Right atrium auricular region (tissue), 2 donors: ENCODE results near the gene CCDC154. TPM values are rescaled to one million over a fixed set of nuclear protein-coding genes. Genes with fewer than 3 reads are reported as not detected.

Experiments
- DNase-seq: peaks from one replicate; pipeline ENCODE4 v3.0.0-alpha.2; 2019; ENCODE audit warnings: low spot score
- H3K27ac ChIP-seq, 2 donors: fragments of 200-600 bp; sonication (generic); 1 replicate in 1 of 2; 2 replicates in 1 of 2; pipeline ENCODE4 v1.5.1; 2016 to 2019
- H3K27me3 ChIP-seq, 2 donors: fragments of 200-600 bp; sonication (generic); one replicate each; pipeline versions ENCODE4 v1.5.1 to v1.6.0; 2017 to 2019
- H3K36me3 ChIP-seq: fragments of 200-600 bp; sonication (generic); one replicate; pipeline ENCODE4 v1.5.1; 2016
- H3K4me1 ChIP-seq, 2 donors: fragments of 200-600 bp; sonication (generic); one replicate each; pipeline versions ENCODE4 v1.5.1 to v1.6.0; 2017 to 2019
- H3K4me3 ChIP-seq, 2 donors: fragments of 200-600 bp; sonication (generic); 1 replicate in 1 of 2; 2 replicates in 1 of 2; pipeline ENCODE4 v1.5.1; 2017 to 2019; ENCODE audit warnings: mild to moderate bottlenecking in 1 of 2, moderate library complexity in 1 of 2
- H3K9me3 ChIP-seq, 2 donors: fragments of 200-600 bp; sonication (generic); one replicate each; pipeline ENCODE4 v1.5.1; 2019
- CTCF ChIP-seq, 2 donors: fragments of 200-600 bp; sonication (generic); IDR thresholded peaks; one replicate each; pipeline ENCODE4 v1.5.1; 2019; ENCODE audit warnings: antibody characterized with exemption in 2 of 2
- total RNA-seq, 2 donors: library from RNA; depleted of rRNA; stranded (reverse); fragments of >200 nt; gene quantifications; one replicate each; pipeline ENCODE4 v1.1.0, GENCODE V29; 2016

CCDC154 gene
- total RNA-seq, 2 donors from 2014 or later: not detected

- Histone ChIP-seq H3K36me3 (peaks cover 58% of the 10 kb centered on the region), H3K9me3 (no peaks in the 10 kb centered on the region), H3K4me3 (no peak overlapping the region), H3K27me3 (no peaks in the 10 kb centered on the region), H3K27ac (no peak overlapping the region), H3K4me1 (no peaks in the 10 kb centered on the region)
- no peak for DNase-seq
- no peak for TF ChIP-seq CTCF (IDR thresholded peaks at IDR 0.05)
These were observed 15.6 kb upstream of the CCDC154 start for GRCh38 chr16:1459967-1460366.

GRCh38 chr16:1458977-1459341 lies 14.6 kb upstream of the CCDC154 start:
- Histone ChIP-seq H3K27me3 (no peaks in the 10 kb centered on the region), H3K4me1 (no peaks in the 10 kb centered on the region), H3K27ac (no peak overlapping the region), H3K4me3 (no peak overlapping the region), H3K36me3 (peaks cover 68% of the 10 kb centered on the region), H3K9me3 (no peaks in the 10 kb centered on the region)
- DNase-seq: no peak
- TF ChIP-seq CTCF (IDR thresholded peaks at IDR 0.05): no peak

- peaks cover 73% of the 10 kb centered on the region for H3K36me3 ChIP-seq
- no peak for TF ChIP-seq CTCF (IDR thresholded peaks at IDR 0.05)
These were observed 14.1 kb upstream of the CCDC154 start for GRCh38 chr16:1458336-1458976.

GRCh38 chr16:1457489-1458245 lies 13.3 kb upstream of the CCDC154 start:
- no peak for DNase-seq
- no peaks in the 10 kb centered on the region for H3K9me3 ChIP-seq

More at GRCh38 chr16:1458336-1458976, 14.1 kb upstream of the CCDC154 start:
- no peak overlapping the region for H3K4me3 ChIP-seq
- no peak overlapping the region for H3K27ac ChIP-seq
- no peaks in the 10 kb centered on the region for H3K9me3 ChIP-seq
- DNase-seq: no peak
- H3K27me3 ChIP-seq: no peaks in the 10 kb centered on the region
- H3K4me1 ChIP-seq: no peaks in the 10 kb centered on the region

GRCh38 chr16:1456951-1457350 lies 12.6 kb upstream of the CCDC154 start:
- H3K4me3 ChIP-seq: no peak overlapping the region
- H3K27ac ChIP-seq: no peak overlapping the region
- DNase-seq: no peak
- TF ChIP-seq CTCF (IDR thresholded peaks at IDR 0.05): no peak
- H3K36me3 ChIP-seq: peaks cover 87% of the 10 kb centered on the region
- no peaks in the 10 kb centered on the region for H3K27me3 ChIP-seq
- H3K9me3 ChIP-seq: no peaks in the 10 kb centered on the region
- no peaks in the 10 kb centered on the region for H3K4me1 ChIP-seq

More at GRCh38 chr16:1457489-1458245, 13.3 kb upstream of the CCDC154 start:
- Histone ChIP-seq H3K36me3 (peaks cover 81% of the 10 kb centered on the region), H3K27ac (no peak overlapping the region), H3K4me1 (no peaks in the 10 kb centered on the region), H3K27me3 (no peaks in the 10 kb centered on the region), H3K4me3 (no peak overlapping the region)
- no peak for TF ChIP-seq CTCF (IDR thresholded peaks at IDR 0.05)
